Fibroblast of pulmonary artery (primary cell): Measurements from ENCODE around the gene CRIM1.
A peak's percentile ranks its signal among the peaks of the same experiment; 100 is the strongest.

Experiments used
- DNase-seq: peaks from one replicate; pipeline ENCODE4 v3.0.0-alpha.2; 2010; ENCODE audit warnings: low read depth
- H3K4me3 ChIP-seq: replicated peaks from 2 replicates; pipeline ENCODE4 v1.5.1; 2011; ENCODE audit warnings: low read depth, mild to moderate bottlenecking, control low read depth, low read length, moderate library complexity
- TF ChIP-seq, protein P1 (sequence below): IDR thresholded peaks from 2 replicates; pipeline ENCODE4 v1.5.1; 2011; ENCODE audit warnings: mild to moderate bottlenecking, control low read depth, low read length, inconsistent platforms; ENCODE audit errors: missing control alignments

Gene CRIM1

DNA sequence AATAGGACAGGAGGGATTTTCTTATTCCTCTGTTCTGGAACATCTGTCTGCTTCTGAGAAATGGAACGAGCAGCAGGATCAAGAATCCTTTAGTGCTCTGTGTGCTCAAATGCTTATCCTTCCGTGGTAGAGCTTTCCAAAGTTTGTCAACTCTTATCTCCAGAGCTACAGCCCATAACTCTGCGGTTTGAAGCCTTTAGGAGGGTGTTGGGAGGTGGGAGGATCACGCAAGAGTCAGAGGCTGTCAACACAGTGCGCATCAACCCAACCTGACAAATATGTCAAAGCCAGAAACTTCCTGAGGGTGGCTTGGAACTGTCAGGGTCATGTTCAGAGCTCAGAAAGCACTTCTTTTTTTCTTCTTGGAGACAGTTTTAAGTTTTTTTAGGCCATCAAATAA, 95.9 kb downstream of the CRIM1 start:
- TF ChIP-seq, protein P1, sequence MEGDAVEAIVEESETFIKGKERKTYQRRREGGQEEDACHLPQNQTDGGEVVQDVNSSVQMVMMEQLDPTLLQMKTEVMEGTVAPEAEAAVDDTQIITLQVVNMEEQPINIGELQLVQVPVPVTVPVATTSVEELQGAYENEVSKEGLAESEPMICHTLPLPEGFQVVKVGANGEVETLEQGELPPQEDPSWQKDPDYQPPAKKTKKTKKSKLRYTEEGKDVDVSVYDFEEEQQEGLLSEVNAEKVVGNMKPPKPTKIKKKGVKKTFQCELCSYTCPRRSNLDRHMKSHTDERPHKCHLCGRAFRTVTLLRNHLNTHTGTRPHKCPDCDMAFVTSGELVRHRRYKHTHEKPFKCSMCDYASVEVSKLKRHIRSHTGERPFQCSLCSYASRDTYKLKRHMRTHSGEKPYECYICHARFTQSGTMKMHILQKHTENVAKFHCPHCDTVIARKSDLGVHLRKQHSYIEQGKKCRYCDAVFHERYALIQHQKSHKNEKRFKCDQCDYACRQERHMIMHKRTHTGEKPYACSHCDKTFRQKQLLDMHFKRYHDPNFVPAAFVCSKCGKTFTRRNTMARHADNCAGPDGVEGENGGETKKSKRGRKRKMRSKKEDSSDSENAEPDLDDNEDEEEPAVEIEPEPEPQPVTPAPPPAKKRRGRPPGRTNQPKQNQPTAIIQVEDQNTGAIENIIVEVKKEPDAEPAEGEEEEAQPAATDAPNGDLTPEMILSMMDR = no peak
- H3K4me3 ChIP-seq = no peak overlapping the region
- peak; percentile 82 for DNase-seq

GRCh38 chr2:36452260-36452659, 96.7 kb downstream of the CRIM1 start:
- no peak overlapping the region for H3K4me3 ChIP-seq
- peak; percentile 49 for DNase-seq
- TF ChIP-seq, protein P1 = no peak

DNA sequence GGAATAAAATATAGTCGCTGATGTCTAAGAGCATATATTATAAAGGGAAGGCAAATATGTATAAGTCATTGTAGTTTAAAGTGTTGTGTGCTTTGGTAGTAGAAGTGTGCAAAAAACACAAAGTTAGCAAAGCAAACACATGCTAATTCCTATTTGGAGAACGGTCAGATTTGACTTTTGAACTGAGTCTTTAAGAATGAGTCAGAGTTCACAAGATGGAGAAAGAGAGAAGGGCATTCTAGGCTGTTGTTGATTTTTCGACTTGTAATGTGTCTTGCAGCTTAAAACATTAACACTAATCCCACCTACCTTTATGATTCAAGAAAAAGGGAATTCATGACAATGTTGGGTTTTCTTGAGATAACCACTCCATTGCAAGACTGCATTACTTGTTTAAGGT, 98.1 kb downstream of the CRIM1 start:
- DNase-seq = no peak
- H3K4me3 ChIP-seq = no peak overlapping the region
- TF ChIP-seq, protein P1 = no peak

- TF ChIP-seq, protein P1 = no peak
- no peak overlapping the region for H3K4me3 ChIP-seq
- DNase-seq = no peak
These were observed 99.4 kb downstream of the CRIM1 start for GRCh38 chr2:36455011-36455410.

DNA sequence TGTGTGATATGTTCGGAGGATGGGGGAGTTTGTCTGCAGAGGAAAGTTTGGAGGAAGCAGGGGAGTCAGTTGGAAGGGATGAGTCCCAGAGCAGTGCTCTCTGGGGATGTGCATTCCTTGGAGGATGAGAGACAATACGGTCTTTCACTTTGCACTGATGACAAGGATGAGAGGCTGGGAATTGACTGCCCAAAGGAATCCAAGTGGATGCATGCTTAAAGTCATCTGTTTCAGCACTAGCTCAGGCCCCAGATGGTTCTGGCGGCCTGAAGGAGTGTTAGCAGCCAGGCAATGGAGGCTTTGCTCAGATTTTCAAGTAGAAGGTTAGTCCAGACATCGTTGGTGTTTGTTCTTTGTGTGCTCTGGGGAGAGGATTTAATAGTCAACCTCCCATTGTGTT, 100.2 kb downstream of the CRIM1 start:
- TF ChIP-seq, protein P1 = no peak
- no peak overlapping the region for H3K4me3 ChIP-seq
- peak; percentile 46 for DNase-seq

- peak; percentile 94 for DNase-seq
- TF ChIP-seq, protein P1 = no peak
- H3K4me3 ChIP-seq = peak overlapping the region; percentile 28
These were observed 100.9 kb downstream of the CRIM1 start for GRCh38 chr2:36456227-36457175.
